Mammary epithelial cell (primary cell): ENCODE results near the gene TMEM218.

Experiments
- CTCF ChIP-seq, 2 donors: IDR thresholded peaks in 1 of 2; conservative IDR thresholded peaks in 1 of 2; 2 replicates each; pipeline ENCODE4 v1.5.1; 2011 to 2012; ENCODE audit warnings: inconsistent platforms in 2 of 2, low read length in 2 of 2, mild to moderate bottlenecking in 2 of 2, control low read depth in 1 of 2, low read depth in 1 of 2; ENCODE audit not compliant: insufficient read depth in 1 of 2; ENCODE audit errors: extremely low read depth in 1 of 2
- EZH2 ChIP-seq: IDR thresholded peaks from 2 replicates; pipeline ENCODE4 v1.6.1; 2012; ENCODE audit warnings: low read length, inconsistent platforms, borderline replicate concordance

GRCh38 chr11:125112208-125112604 is 780 bp upstream of the TMEM218 start:
- TF ChIP-seq CTCF (conservative IDR thresholded peaks at IDR 0.05 in 1 of 2, IDR thresholded peaks at IDR 0.05 in 1 of 2; ENCODE audit: extremely low read depth in 1 of 2, insufficient read depth in 1 of 2, low read depth in 1 of 2, low read length in 2 of 2): no peak
- TF ChIP-seq EZH2: no peak
